GM21737 (cell line): ENCODE measurements around the gene DEF6.
"Not testable (repeated sequence)": the region's sequence is repeated elsewhere in the genome, so short reads cannot be mapped to it uniquely, and the experiment has no call there.

Experiments
- ATAC-seq: cut with Tn5 transposase; IDR thresholded peaks from one replicate; pipeline ENCODE4 v1.9.1; 2021; ENCODE audit warnings: mild to moderate bottlenecking, moderate library complexity; ENCODE audit not compliant: unreplicated experiment

Gene DEF6

DNA sequence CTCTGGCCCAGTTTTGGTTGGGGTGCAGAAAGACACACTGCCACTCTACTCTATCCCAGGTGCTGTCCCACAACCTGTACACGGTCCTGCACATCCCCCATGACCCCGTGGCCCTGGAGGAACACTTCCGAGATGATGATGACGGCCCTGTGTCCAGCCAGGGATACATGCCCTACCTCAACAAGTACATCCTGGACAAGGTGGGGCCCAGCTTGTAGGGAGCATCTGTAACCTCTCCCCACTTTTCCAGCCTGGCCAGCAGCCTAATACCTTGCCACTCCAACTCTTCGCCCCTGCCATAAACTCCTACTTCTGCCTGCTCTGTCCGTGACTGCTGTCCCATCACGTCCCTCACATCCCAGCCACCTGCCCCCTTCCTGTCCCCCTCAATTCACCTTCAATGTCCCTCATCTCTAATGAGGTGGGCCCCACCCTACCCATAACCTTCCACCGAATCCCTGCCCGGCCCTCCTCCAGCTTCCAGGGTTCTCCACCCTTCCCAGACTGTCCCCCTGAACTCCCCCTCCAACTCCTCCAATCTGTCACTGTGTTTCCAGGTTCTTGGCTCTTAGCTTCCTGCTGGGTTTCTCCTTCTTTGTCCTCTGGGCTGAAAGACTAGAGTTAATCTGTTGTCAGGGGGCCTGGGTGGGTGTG is 12.1 kb downstream of the DEF6 start:
- ATAC-seq = no peak

DNA sequence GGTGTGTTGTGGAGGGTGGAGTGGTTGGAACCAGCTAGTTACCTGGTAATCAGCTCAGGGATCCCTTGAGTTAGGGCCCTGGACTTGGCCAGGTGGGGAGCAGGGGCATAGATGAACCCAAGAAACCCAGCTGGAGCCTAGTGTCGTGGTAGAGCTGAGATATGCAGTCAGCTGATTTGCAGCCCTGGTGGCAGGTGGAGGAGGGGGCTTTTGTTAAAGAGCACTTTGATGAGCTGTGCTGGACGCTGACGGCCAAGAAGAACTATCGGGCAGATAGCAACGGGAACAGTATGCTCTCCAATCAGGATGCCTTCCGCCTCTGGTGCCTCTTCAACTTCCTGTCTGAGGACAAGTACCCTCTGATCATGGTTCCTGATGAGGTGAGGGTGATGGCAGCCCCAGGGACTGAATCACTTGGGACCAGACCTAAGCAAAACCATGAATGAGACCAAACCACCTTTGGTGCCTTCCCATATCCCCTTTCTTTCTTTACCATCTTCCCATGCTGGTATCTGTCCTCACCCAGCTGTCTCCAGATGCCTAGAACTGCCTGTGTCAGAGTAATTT is 12.7 kb downstream of the DEF6 start:
- ATAC-seq = no peak

DNA sequence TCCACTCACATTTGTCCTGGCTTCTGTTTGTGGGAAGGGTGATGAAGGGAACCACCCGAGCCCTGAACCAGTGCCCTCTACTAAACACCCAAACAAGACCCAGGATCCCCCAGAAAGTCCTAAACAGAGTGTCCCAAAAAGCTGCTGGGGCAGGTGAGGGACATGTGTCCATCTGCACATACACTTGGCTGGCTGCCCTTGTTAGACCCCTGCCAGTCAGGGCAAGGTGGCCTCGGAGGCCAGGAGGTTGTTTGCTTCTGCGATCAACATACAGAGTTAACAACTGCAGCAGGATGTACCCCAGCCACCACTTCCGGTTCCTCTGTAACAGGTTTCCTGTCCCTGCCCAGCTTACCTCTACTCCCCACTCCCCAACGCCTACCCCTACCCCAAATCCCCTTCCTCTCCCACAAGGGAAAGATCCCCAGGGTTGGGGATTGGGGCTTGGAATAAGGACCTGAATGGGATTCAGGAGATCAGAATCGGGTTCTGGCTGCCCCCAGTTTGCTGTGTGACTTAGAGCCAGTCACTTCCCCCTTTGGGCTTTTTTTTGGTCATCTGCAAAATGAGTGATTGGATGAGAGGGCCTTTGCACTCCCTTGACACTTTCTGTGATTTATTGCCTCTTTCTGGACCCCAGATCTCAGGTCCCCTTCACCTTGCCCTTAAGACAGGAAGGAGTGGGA is 13.9 kb downstream of the DEF6 start:
- no peak for ATAC-seq

DNA sequence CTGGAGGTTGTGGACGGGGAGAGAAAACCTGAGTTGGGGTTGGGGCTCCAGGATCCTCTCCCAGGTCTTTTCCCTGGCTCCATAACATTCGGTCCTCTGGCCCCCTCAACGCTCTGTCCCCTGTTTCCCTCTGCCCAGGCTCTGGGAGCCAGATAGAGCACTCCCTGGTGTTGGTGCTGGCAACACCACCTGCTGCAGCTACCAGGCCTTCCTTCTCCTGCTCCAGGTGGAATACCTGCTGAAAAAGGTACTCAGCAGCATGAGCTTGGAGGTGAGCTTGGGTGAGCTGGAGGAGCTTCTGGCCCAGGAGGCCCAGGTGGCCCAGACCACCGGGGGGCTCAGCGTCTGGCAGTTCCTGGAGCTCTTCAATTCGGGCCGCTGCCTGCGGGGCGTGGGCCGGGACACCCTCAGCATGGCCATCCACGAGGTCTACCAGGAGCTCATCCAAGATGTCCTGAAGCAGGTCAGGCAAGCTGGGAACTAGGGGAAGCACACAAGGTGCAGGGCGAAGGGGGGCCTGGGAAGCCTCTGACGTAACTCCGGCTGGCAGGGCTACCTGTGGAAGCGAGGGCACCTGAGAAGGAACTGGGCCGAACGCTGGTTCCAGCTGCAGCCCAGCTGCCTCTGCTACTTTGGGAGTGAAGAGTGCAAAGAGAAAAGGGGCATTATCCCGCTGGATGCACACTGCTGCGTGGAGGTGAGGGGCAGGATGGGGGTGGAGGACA is 14.6 kb downstream of the DEF6 start:
- no peak for ATAC-seq

DNA sequence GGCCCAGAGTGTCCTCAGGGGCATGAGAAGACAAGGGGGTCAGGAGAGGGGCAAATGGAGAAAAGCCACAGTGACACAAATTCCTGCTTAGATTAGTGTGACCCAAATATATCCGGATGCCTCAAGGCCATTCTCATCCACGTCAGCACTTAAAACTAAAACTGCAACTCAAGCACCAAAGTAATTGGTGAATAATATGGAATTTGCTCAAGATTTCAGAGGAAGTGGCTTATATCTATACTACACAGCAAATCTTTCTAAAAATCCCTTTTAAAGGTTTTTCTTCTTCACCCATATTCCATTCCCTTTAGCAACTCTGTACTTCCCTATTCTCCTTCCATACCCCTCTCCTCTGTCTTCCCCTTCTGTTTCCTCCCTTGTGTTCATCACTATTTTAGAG is 15.2 kb downstream of the DEF6 start:
- ATAC-seq = no peak

DNA sequence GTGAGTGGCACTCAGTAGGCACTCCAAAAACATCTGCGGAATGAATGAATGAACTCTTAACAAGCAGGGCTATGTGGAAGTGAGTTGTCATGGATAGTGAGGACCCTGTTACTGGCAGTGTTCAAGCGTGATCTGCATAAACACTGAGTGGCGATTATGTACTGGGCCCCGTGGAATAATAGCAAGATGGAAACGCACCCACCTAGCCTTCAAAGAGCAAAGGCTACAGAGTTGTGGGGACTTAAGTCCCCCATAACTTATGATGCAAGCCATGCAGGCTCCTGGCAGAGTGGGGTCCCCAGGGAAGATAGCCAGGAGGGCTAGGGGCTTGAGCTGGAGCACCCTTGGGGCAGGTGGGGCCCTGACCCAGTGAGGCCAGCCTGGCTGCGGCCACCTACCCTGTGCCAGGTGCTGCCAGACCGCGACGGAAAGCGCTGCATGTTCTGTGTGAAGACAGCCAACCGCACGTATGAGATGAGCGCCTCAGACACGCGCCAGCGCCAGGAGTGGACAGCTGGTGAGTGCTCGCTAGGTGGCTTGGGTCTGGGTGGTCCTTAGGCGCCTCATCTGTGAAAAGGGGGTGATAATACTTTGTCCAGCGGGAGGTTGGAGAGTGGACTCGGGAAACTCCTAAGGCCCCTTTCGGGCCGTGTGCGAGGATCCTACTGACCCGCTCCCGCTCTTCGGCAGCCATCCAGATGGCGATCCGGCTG is 20.0 kb downstream of the DEF6 start:
- ATAC-seq = no peak

DNA sequence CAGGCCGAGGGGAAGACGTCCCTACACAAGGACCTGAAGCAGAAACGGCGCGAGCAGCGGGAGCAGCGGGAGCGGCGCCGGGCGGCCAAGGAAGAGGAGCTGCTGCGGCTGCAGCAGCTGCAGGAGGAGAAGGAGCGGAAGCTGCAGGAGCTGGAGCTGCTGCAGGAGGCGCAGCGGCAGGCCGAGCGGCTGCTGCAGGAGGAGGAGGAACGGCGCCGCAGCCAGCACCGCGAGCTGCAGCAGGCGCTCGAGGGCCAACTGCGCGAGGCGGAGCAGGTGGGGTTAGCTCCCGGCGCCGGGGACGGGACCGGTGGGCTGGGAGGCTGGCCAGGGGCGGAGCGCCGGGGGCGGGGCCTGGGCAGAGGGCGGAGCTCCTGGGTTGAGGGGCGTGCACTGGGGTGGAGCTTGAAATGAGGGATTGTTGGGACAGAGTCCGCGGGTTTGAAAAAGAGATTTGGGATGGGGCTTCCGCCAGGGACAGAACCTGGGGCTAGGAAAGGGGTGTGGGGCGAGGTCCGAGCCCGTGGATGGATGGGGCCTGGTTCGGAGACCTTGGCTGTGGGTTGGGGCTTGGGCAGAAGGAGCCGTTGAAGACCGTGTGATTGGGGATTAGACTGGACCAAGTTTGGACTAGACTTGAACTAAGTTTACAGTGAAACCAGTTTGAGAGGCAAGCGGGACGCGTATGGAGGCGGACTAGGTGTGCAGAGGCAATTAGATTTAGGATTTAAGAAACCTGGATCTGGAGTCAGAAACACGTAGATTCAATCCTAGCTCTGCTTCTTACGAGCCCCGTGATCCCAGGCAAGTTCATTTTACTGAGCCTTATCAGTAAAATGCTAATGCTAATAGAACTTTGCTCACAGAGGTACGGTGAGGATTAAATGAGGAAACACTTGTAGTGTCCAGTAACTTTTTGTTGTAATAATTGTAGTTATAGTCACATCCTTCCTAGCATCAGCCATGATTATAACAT is 20.9 kb downstream of the DEF6 start:
- no peak for ATAC-seq

DNA sequence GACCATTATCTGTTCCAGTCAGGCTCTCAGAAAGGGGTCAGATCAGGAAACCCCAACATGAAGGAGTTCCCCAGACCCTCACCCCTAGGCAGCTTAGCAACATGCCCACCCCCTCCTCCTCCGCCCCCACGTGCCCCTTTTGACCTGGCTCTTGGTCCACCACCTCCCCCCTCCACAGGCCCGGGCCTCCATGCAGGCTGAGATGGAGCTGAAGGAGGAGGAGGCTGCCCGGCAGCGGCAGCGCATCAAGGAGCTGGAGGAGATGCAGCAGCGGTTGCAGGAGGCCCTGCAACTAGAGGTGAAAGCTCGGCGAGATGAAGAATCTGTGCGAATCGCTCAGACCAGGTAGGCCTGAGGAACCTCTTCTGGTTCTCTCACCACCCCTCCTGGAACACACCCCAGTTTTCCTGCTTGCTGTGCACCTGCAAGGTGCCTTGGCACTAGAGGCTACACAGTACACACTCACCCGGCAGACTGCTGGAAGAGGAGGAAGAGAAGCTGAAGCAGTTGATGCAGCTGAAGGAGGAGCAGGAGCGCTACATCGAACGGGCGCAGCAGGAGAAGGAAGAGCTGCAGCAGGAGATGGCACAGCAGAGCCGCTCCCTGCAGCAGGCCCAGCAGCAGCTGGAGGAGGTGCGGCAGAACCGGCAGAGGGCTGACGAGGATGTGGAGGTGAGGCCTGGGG is 21.9 kb downstream of the DEF6 start:
- no peak for ATAC-seq

DNA sequence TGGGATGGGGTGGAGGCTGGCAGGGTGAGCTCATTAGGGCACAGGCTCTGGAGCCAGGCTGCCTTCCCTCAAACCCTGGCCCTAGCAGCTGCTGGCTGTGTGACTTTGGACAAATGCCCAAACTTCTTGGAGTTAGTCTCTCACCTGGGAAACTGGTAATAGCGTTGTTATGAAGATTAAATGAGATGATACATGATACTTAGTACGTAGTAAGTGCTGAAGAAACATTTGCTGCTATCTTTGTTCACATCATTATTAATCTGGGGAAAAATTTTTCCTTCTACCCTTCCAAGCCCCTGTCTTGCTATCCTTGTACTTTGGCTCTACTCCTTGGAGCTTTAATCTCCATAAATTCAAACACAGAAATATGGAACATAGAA is 22.4 kb downstream of the DEF6 start:
- no peak for ATAC-seq

DNA sequence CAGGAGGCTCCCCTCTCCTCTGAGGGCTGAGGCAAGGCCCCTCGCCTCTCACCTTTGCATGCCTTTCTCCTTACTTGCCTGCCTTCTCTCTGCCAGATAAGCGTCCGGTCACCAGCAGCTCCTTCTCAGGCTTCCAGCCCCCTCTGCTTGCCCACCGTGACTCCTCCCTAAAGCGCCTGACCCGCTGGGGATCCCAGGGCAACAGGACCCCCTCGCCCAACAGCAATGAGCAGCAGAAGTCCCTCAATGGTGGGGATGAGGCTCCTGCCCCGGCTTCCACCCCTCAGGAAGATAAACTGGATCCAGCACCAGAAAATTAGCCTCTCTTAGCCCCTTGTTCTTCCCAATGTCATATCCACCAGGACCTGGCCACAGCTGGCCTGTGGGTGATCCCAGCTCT is 23.5 kb downstream of the DEF6 start:
- no peak for ATAC-seq

DNA sequence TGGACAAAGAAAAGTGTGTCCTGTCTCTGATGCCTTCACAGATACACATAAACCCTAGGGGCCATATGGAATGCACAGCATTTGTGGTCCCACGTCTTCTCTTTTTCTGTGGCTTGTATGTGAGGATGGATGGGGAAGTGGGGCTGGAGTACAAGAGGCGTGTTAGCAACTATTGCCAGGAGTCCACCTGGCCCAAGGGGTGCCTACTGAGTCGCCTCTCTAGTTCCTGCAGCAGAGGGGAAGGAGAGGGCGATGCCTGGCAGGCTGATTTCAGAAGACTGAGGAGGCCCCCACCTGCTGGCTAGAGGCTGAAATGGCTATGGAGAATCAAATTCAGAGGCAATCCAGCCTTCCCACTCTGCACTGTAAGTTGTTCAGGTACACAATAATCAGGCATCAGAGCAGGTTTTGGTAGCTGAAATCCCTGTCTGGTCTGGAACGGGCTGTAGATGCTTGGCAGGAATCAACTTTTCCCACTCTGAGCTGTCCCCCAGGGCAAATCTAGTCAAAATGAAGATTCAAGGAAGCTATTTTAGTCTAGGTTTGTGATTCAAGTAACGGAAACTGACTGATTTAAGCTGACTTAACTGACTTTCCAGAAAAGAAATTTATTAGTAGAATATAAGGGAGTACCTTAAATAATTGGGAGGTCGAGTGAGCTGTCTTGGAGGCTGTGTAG is 29.9 kb downstream of the DEF6 start:
- no peak for ATAC-seq

DNA sequence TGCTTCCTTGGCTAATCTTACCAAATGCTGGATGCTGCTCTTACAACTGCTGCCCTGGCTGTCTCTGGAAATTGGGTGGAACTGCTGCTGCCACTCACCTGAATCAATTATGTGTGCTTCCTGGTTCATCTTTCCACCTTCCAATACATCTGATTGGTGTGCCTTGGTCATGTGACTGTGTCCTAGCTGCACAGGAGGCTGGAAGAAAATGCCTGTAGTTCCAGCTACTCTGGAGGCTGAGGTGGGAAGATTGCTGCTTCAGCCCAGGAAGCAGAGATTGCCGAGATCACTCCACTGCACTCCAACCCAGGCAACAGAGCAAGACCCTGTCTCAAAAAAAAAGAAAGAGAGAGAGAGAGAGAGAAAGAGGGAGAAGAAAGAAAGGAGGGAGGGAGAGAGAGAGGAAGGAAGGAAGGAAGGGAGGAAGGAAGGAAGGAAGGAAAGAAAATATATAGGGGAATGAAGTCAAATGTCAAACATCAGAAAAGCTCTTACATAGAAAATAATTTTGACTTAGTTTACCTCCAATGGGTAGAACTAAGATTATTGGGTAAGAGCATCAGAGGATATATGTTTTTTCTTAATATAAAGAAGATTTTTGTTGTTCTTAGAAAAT is 30.6 kb downstream of the DEF6 start:
- no peak for ATAC-seq

DNA sequence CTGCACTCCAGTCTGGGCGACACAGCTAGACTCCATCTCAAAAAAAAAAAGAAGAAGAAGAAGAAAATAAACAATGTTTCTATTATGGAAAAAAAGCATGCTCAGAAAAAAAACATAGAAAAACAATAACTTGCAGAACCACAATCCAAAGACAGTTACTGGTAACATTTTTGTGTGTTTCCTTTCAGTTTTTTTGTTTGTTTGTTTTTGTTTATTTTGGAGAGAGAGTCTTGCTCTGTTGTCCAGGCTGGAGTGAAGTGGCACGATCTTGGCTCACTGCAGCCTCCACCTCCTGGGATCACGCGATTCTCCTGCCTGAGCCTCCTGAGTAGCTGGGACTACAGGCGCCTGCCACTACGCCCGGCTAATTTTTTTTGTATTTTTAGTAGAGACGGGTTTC is 31.3 kb downstream of the DEF6 start:
- not testable (repeated sequence) for ATAC-seq

DNA sequence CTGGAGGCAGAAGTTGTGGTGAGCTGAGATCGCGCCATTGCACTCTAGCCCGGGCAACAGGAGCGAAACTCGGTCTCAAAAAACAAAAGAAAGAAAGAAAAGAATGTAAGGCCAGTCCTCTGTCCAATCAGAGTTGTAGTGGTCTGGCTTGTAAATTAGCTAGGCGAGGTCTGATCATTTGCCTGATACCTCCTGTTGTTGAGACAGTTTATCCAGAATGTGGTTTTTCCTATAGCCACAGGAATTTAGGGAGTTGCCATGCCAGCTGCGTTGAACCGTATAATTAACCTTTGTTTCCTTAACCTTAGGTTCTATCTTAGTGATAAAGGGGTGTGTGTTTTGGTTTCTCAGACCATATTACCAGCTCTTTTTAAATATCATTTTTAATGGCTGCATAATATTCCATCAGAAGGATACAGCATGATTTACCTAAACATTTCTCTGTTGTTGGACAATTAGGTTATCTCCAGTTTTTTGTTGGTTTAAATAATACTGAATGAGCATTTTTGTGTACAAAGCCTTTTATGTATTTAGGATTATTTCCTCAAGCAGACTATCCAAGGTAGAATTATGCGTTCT is 33.0 kb downstream of the DEF6 start:
- no peak for ATAC-seq

DNA sequence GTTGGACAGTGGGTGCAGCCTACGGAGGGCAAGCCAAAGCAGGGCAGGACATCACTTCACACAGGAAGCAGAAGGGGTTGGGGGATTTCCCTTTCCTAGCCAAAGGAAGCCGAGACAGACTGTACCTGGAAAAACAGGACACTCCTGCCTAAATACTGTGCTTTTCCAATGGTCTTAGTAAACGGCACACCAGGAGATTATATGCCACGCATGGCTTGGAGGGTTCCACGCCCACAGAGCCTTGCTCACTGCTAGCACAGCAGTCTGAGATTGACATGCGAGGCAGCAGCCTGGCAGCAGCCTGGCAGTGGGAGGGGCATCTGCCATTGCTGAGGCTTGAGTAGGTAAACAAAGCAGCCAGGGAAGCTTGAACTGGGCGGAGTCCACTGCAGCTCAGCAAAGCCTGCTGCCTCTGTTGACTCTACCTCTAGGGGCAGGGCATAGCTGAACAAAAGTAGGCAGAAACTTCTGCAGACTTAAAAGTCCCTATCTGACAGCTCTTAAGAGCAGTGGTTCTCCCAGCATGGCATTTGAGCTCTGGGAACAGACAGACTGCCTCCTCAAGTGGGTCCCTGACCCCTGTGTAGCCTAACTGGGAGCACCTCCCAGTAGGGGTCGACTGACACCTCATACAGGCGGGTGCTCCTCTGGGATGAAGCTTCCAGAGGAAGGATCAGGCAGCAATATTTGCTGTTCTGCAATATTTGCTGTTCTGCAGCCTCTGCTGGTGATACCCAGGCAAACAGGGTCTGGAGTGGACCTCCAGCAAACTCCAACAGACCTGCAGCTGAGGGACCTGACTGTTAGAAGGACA is 34.7 kb downstream of the DEF6 start:
- ATAC-seq = not testable (repeated sequence)

DNA sequence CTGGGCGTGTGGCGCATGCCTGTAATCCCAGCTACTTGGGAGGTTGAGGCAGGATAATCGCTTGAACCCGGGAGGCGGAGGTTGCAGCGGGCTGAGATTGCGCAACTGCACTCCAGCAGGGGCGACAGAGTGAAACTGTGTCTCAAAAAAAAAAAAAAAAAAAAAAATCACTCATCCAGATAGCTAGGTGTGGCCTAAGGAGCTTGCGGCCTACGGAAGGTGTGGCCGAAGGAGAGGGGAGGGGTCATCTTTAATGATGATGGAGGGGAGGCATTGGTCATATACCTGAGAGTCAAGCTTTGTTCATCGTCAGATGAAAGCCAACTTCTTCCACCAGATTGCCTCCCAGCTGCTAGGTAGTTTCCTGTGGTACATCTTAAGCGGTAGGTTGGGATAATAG is 43.9 kb downstream of the DEF6 start:
- ATAC-seq = no peak
